ENCODE results near the gene ENAM. TPM values are rescaled to one million over a fixed set of nuclear protein-coding genes. Genes with fewer than 3 reads are reported as not detected.

Gene ENAM, protein sequence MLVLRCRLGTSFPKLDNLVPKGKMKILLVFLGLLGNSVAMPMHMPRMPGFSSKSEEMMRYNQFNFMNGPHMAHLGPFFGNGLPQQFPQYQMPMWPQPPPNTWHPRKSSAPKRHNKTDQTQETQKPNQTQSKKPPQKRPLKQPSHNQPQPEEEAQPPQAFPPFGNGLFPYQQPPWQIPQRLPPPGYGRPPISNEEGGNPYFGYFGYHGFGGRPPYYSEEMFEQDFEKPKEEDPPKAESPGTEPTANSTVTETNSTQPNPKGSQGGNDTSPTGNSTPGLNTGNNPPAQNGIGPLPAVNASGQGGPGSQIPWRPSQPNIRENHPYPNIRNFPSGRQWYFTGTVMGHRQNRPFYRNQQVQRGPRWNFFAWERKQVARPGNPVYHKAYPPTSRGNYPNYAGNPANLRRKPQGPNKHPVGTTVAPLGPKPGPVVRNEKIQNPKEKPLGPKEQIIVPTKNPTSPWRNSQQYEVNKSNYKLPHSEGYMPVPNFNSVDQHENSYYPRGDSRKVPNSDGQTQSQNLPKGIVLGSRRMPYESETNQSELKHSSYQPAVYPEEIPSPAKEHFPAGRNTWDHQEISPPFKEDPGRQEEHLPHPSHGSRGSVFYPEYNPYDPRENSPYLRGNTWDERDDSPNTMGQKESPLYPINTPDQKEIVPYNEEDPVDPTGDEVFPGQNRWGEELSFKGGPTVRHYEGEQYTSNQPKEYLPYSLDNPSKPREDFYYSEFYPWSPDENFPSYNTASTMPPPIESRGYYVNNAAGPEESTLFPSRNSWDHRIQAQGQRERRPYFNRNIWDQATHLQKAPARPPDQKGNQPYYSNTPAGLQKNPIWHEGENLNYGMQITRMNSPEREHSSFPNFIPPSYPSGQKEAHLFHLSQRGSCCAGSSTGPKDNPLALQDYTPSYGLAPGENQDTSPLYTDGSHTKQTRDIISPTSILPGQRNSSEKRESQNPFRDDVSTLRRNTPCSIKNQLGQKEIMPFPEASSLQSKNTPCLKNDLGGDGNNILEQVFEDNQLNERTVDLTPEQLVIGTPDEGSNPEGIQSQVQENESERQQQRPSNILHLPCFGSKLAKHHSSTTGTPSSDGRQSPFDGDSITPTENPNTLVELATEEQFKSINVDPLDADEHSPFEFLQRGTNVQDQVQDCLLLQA
- 10 to 100 TPM in 1 of 2 donors, 1 to 10 TPM in 1; 8.9 to 13.5 TPM for total RNA-seq

GRCh38 chr4:70628444-70628843 is at the start of gene ENAM:
Gene ENAM (plus strand): TSS chr4:70628744. CDS start chr4:70629501, 757 bp downstream.
- Histone ChIP-seq H3K4me1 (no peaks in the 10 kb centered on the region), H3K9me3 (no peaks in the 10 kb centered on the region), H3K36me3 (no peaks in the 10 kb centered on the region), H3K27me3 (no peaks in the 10 kb centered on the region), H3K4me3 (no peak within 1 kb of the TSS), H3K27ac (no peak within 1 kb of the TSS)
- no peak for DNase-seq (ENCODE audit: low spot score)
- TF ChIP-seq CTCF (IDR thresholded peaks at IDR 0.05) = no peak

DNA sequence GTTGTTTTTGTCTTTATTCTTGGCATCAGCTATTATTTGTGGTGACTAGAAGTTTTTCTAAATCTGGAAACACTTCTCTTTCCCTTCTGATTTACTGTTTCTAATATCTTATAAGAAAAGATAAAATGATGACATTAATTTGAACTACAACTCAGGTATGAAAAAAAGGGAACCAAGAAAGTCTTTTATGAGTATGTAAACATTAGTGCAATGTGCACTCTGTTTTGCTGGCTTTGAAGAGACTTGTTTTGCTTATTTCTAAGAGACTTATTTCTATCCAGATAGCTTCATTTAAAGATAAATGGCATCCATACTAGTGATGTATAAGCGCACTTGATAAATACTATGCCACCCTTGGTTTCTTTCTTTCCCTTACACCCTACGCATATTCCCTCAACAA is 46.6 kb upstream of the ENAM start:
- TF ChIP-seq CTCF (IDR thresholded peaks at IDR 0.05) = no peak
- H3K27ac ChIP-seq = no peak overlapping the region

GRCh38 chr4:70583952-70584834 is 44.4 kb upstream of the ENAM start:
- Histone ChIP-seq H3K36me3 (no peaks in the 10 kb centered on the region), H3K9me3 (no peaks in the 10 kb centered on the region), H3K4me3 (no peak overlapping the region), H3K4me1 (no peaks in the 10 kb centered on the region), H3K27ac (no peak overlapping the region), H3K27me3 (no peaks in the 10 kb centered on the region)
- TF ChIP-seq CTCF (IDR thresholded peaks at IDR 0.05) = no peak
- no peak for DNase-seq (ENCODE audit: low spot score)

More for the DNA sequence above, 46.6 kb upstream of the ENAM start:
- Histone ChIP-seq H3K4me3 (no peak overlapping the region), H3K27me3 (no peaks in the 10 kb centered on the region), H3K4me1 (no peaks in the 10 kb centered on the region), H3K9me3 (no peaks in the 10 kb centered on the region), H3K36me3 (no peaks in the 10 kb centered on the region)
- no peak for DNase-seq (ENCODE audit: low spot score)

DNA sequence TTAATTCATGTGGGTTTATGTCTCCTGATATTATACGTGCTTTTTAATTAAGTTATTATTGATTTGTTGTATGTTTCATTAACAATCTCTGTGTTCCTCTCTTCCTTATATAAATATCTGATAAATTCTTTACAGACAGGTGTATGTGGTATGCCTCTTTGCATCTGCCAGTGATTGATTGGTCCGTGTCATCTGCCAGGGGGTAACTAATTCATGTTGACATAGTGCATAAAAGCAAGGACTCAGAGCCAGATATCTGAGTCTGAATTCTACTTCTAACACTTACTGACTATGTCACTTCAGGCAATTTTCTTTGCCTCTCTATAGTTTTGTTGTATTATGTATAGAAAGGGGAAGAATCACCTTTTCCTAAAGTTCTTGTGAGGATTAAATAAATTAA is 41.7 kb upstream of the ENAM start:
- H3K4me3 ChIP-seq = no peak overlapping the region
- no peak for DNase-seq (ENCODE audit: low spot score)
- H3K27ac ChIP-seq = no peak overlapping the region
- no peaks in the 10 kb centered on the region for H3K36me3 ChIP-seq
- no peaks in the 10 kb centered on the region for H3K9me3 ChIP-seq
- H3K27me3 ChIP-seq = no peaks in the 10 kb centered on the region
- no peak for TF ChIP-seq CTCF (IDR thresholded peaks at IDR 0.05)
- no peaks in the 10 kb centered on the region for H3K4me1 ChIP-seq

DNA sequence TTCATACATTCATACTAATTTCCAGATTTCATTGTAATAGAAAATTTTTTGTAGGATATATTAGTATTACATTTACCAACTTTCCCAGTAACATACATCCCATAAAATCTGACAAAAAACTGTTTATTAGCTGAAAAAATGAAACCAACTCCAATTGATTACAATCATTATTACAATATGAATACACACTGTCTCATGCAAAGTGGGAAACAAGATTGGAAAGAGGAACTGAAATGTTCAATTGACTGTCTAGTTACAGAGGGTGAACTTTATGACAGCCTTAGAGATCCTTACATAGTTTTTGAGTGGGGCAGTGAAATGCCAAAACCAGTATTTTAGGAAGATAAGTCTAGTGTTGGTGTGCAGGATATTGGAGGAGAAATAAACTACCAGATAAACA is 38.8 kb upstream of the ENAM start:
- no peak overlapping the region for H3K4me3 ChIP-seq
- no peaks in the 10 kb centered on the region for H3K4me1 ChIP-seq
- no peaks in the 10 kb centered on the region for H3K36me3 ChIP-seq
- H3K27me3 ChIP-seq = no peaks in the 10 kb centered on the region
- no peak for DNase-seq (ENCODE audit: low spot score)
- H3K27ac ChIP-seq = no peak overlapping the region
- no peak for TF ChIP-seq CTCF (IDR thresholded peaks at IDR 0.05)
- H3K9me3 ChIP-seq = no peaks in the 10 kb centered on the region

All from right atrium auricular region (tissue), 2 donors.